Stimulated activated naive CD8-positive, alpha-beta T cell treated with anti-CD3 and anti-CD28 coated beads, Interleukin-15, Interleukin-2, amounts not matched to agents 100 U/mL and 50 U/mL, for 24 hours (primary cell): Measurements from ENCODE around the gene BLACAT1.

Source experiments
- ATAC-seq: fragments of 150-1000 bp; cut with Tn5 transposase; one replicate; pipeline ENCODE4 v1.10.0; 2021
- DNase-seq: peaks from one replicate; pipeline ENCODE4 v3.0.0; 2021

The BLACAT1 gene

GRCh38 chr1:205455581-205456382 is at the start of gene BLACAT1:
Gene BLACAT1 (minus strand): TSS chr1:205456045.
- ATAC-seq = no peak
- DNase-seq = no peak

GRCh38 chr1:205505076-205505729 is 49.4 kb upstream of the BLACAT1 start:
- peak; percentile 14 for DNase-seq
- no peak for ATAC-seq

GRCh38 chr1:205504311-205505075 is 48.6 kb upstream of the BLACAT1 start, which contains the start of gene CDK18:
Gene CDK18 (plus strand): TSS chr1:205504669. CDS start chr1:205523168, 18,499 bp downstream.
- ATAC-seq (peak; percentile 66), DNase-seq (peak; percentile 68)

- DNase-seq (no peak), ATAC-seq (no peak)
Measured at GRCh38 chr1:205502992-205503391, 47.1 kb upstream of the BLACAT1 start.

- DNase-seq (no peak), ATAC-seq (no peak)
Measured at GRCh38 chr1:205502111-205502810, 46.4 kb upstream of the BLACAT1 start.

GRCh38 chr1:205500240-205501233 is 44.7 kb upstream of the BLACAT1 start:
- ATAC-seq (no peak), DNase-seq (no peak)

GRCh38 chr1:205499789-205500188 is 43.9 kb upstream of the BLACAT1 start:
- ATAC-seq = no peak
- no peak for DNase-seq

GRCh38 chr1:205497351-205497750 is 41.5 kb upstream of the BLACAT1 start:
- ATAC-seq (no peak), DNase-seq (no peak)

GRCh38 chr1:205496661-205497060 is 40.8 kb upstream of the BLACAT1 start:
- DNase-seq = no peak
- ATAC-seq = no peak

- DNase-seq = no peak
Measured at GRCh38 chr1:205495237-205495823, 39.5 kb upstream of the BLACAT1 start.

GRCh38 chr1:205494115-205494514 is 38.3 kb upstream of the BLACAT1 start:
- ATAC-seq (no peak), DNase-seq (no peak)

More at GRCh38 chr1:205495237-205495823, 39.5 kb upstream of the BLACAT1 start:
- no peak for ATAC-seq

- DNase-seq (peak; percentile 13), ATAC-seq (peak; percentile 62)
Measured at GRCh38 chr1:205493241-205494085, 37.6 kb upstream of the BLACAT1 start.

- ATAC-seq = no peak
- DNase-seq = no peak
Measured at GRCh38 chr1:205492774-205493173, 36.9 kb upstream of the BLACAT1 start.

- ATAC-seq (no peak), DNase-seq (no peak)
Measured at GRCh38 chr1:205492201-205492667, 36.4 kb upstream of the BLACAT1 start.

GRCh38 chr1:205491794-205492193 is 35.9 kb upstream of the BLACAT1 start:
- ATAC-seq = no peak

GRCh38 chr1:205488074-205488723 is 32.4 kb upstream of the BLACAT1 start:
- peak; percentile 67 for ATAC-seq
- DNase-seq = peak; percentile 63

More at GRCh38 chr1:205491794-205492193, 35.9 kb upstream of the BLACAT1 start:
- DNase-seq = no peak

- ATAC-seq = no peak
- DNase-seq = no peak
Measured at GRCh38 chr1:205486258-205486657, 30.4 kb upstream of the BLACAT1 start.
